Fibroblast of skin of right quadriceps (primary cell): ENCODE measurements around the gene TESK2.
"Not testable (repeated sequence)": the region's sequence is repeated elsewhere in the genome, so short reads cannot be mapped to it uniquely, and the experiment has no call there.

Experiments used
- DNase-seq: peaks from one replicate; pipeline ENCODE4 v3.0.0-alpha.2; 2013

Gene TESK2

DNA sequence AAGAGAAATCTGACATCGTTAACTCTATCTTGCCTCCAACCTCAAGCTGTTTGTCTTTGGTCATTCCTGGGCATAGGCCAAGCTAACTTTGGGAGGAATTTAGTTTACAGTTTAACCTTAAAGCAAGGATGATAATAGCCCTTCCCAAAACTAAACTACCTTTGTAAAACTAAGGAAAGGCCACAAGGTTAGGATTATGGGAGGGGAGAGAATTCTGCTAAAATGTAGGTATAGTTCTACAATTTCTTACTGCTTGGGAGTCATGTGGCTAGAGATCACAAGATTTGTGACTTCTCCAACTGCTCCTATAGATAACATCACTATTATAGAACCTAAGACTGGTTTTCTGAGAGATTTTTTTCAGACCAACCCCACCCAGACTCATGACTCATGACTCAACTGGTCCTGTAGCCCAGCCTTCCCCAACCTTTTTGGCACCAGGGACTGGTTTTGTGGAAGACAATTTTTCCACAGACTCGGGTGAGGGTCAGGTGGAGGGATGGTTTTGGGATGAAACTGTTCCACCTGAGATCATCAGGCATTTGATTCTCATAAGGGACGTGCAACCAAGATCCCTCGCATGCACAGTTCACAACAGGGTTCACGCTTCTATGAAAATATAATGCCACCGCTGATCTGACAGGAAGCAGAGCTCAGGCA, 80.0 kb downstream of the TESK2 start:
- no peak for DNase-seq

- no peak for DNase-seq
Observed at GRCh38 chr1:45409276-45409675, 81.7 kb downstream of the TESK2 start.

GRCh38 chr1:45407629-45408287, 83.2 kb downstream of the TESK2 start:
- no peak for DNase-seq

DNA sequence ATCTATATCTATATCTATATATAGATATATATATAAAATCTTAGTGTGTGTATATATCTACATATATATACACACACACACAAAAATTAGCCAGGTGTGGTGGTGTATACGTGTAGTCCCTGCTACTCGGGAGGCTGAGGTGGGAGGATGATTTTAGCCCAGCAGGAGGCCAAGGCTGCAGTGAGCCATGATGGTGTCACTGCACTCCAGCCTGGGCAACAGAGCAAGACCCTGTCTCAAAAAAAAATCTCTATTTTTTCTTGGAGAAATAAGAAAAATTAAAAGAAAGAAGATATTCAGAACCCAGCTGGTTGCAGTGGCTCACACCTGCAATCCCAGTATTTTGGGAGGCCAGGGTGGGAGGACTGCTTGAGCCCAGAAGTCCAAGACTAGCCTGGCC, 85.3 kb downstream of the TESK2 start:
- no peak for DNase-seq

GRCh38 chr1:45403718-45404117, 87.2 kb downstream of the TESK2 start:
- DNase-seq: no peak

GRCh38 chr1:45403298-45403697, 87.7 kb downstream of the TESK2 start:
- DNase-seq: no peak

DNA sequence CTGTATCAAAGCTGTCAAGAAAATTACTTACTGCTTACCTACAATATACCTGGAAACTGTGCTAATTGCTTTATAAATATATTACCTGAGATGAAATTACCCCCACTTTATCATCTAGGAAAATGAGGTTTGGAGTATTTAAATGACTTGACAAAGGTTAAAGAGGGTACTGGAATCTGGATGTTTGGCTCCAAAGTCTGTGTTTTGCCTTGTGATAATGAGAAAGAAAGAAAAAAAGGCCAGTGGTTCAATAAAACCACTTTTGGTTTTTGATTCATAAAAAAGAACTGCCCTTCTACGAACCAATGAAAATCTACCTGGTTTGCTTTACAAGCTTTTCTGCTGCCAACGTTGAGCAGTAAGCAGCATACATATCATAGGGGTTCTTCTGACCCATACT, 89.4 kb downstream of the TESK2 start:
- no peak for DNase-seq

GRCh38 chr1:45400049-45400448, 90.9 kb downstream of the TESK2 start:
- no peak for DNase-seq

GRCh38 chr1:45397285-45397684, 93.7 kb downstream of the TESK2 start:
- no peak for DNase-seq

DNA sequence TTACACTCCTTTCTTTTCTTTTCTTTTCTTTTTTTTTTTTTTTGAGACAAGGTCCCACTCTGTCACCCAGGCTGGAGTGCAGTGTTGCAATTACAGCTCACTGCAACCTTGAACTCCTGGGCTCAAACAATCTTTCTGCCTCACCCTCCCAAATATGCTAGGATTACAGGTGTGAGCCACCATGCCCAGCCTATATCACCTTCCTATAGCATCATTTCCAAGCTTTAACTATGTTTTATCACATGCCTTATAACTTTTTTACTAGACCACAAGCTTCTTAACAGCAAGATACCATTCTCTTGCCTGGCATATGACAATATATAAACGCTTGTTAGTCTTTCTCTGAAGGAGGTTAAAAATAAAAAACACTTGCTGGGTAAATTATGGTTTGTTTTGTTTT, 95.4 kb downstream of the TESK2 start:
- no peak for DNase-seq

GRCh38 chr1:45395051-45395450, 95.9 kb downstream of the TESK2 start:
- no peak for DNase-seq

GRCh38 chr1:45394342-45394741, 96.6 kb downstream of the TESK2 start:
- no peak for DNase-seq

DNA sequence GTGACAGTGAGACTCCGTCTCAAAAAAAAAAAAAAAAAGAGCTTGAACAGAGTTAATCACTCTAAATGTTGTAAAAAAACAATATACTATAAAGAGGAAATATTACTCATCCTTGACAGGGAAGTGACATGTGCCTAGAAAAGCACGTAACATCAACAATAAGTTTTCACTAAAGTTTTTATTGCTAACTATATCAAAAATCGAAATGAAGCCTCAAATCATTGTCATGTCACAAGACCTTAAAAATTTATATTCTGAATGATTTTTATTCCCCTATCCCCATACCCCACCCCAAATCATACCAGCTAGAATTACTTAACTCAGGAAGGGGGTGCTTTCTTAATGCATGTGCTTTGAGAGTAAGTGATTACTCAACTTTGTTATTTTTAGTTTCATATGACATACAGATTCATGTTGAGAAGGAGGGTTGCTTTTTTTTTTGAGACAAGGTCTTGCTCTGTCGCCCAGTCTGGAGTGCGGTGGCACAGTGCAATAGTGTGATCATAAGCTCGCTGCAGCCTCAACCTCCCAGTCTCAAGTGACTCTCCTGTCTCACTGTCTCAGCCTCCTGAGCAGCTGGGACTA, 97.2 kb downstream of the TESK2 start:
- DNase-seq: no peak

GRCh38 chr1:45386219-45386618, 104.7 kb downstream of the TESK2 start:
- no peak for DNase-seq

DNA sequence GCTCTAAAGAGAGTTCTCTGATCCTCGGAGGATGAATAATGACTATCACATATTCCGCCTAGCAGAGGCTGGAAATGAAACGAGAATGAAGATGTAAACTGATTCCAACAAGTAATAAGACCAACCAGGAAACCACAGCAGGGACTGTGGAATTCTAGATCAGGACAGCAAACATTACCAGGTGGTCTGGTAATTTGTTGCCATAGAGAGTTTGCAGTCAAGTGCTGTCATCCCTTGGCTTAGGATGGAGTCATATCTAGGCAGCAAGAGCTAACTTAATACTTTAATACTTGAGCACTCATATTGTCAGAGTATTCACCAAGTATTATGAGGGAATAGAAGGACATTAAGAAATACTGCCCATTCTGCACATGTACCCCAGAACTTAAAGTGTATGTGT, 105.7 kb downstream of the TESK2 start:
- DNase-seq: no peak

DNA sequence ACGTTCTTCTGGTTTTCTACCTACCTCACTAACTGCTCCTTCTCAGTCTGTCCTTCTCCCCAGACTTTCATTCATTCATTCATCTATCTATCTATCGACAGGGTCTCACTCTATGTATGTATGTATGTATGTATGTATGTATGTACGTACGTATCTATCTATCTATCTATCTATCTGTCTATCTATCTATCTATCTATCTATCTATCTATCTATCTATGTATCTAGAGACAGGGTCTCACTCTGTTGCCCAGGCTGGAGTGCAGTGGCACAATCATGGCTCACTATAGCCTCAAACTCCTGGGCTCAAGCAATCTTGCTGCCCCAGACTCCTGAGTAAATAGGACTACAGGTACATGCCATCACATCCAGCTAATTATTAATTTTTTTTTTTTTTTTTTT, 106.8 kb downstream of the TESK2 start:
- DNase-seq: not testable (repeated sequence)

GRCh38 chr1:45383191-45383590, 107.8 kb downstream of the TESK2 start:
- no peak for DNase-seq

DNA sequence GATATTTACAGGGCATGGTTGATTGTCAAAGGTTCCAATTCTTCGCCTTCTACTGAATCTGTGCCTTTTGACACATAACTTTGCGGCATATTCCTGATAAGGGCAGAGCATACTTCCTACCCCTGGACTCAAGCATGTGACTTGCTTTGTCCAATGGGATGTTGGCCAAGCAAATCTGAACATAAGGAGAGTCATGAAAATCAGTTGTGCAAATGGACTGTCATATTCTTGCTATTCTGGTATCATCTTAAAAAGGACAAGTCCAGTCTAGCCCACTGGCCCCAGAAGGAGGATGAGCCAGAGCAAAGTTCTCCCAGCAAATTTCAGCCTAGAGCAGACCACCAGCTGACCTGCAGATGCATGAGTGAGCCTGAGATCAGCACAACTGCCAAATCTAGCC, 109.7 kb downstream of the TESK2 start:
- no peak for DNase-seq

DNA sequence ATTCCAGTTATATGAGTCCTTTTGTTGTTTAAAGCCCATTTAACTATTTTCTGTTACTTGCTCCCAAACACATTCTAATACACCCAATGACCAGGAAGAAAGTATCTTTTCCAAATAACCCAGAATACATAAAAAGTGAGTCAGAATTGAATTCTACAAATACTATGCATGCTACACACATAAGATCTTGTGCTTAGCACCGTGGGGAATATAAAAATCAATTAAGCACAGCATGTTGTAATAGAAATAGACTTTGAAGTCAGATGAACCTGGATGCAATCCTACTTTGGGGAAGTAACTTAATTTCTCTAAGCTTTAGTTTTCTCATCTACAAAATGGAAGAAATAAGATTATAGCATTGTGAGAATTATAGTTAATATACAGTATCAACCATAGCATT, 110.2 kb downstream of the TESK2 start:
- DNase-seq: no peak

DNA sequence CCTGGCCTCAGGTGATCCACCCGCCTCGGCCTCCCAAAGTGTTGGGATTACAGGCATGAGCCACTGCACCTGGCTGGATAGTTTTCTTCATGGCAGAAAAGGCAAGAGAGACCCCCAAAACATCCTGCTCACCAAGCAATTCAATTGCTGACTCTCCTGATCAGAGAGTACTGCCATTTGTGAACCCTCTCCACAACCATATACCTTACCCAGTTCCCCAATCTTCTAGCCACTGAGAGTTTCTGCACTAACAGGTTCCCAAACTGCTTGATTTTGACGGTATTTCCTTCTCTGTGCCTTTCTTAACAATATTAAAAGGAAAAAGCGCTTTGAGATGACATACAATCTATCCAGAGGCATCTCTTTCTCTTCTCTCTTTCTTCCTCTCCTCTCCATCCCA, 110.8 kb downstream of the TESK2 start:
- no peak for DNase-seq

DNA sequence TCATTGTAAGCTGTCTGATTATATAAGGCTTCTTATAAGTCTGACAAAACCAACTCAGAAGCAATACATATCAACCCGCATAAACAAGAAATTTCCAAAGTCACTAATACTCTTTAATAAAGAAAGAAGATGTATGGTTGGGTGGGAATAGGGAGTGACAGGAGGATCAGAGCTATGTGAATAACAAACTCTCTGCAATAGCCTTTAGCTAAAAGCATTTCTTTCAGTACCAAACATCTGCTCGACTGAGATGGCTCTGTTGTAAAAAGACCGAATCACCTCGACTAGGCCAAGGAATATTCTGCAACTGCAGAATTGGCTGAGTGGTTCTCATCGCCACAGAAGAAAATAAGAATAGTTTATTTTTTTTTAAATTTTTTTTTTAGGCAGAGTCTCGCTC, 111.4 kb downstream of the TESK2 start:
- DNase-seq: no peak

DNA sequence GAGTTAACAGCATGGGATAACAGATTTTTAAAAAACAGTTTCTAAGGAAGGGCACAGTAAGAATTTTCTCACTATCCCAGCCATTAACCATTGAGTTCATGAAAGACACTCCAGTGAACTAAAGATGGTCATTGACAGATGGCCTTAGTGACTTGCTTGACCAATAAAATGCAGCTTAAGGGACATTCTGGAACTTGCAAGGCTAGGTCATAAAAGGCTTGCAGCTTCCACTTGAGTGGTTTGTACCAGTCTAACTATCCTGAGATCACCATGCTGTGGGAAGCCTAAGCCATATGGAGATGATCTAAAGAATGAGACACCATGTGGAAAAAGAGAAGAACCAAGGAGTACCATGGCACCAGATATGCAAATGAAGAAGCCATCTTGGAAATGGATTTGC, 112.8 kb downstream of the TESK2 start:
- DNase-seq: no peak

- DNase-seq: no peak
Observed at GRCh38 chr1:45375104-45376090, 115.6 kb downstream of the TESK2 start.
